HCT116 (cell line): ENCODE measurements around the gene FBN3.

Experiments used
- MAX ChIP-seq: IDR thresholded peaks from 2 replicates; pipeline ENCODE4 v1.6.1; 2012
- POLR2A ChIP-seq: IDR thresholded peaks from 2 replicates; pipeline ENCODE4 v1.7.0; 2011; ENCODE audit warnings: borderline replicate concordance; ENCODE audit not compliant: insufficient read depth, insufficient read length; ENCODE audit errors: extremely low read depth
- POLR2AphosphoS5 ChIP-seq: IDR thresholded peaks from 2 replicates; pipeline ENCODE4 v1.6.1; 2011; ENCODE audit warnings: mild to moderate bottlenecking, low read depth, low read length, moderate library complexity
- ZNF274 ChIP-seq: fragments of 200-500 bp; sonication (Bioruptor generic); IDR thresholded peaks from 2 replicates; pipeline ENCODE4 v1.6.1; 2014; ENCODE audit warnings: mild to moderate bottlenecking, low read depth, low read length, inconsistent platforms
- TF ChIP-seq, protein P1 (sequence below), 3 experiments: fragments of 200-600 bp in 1 of 3; sonication (generic) in 1 of 3; IDR thresholded peaks in 2 of 3; conservative IDR thresholded peaks in 1 of 3; 2 replicates each; pipeline ENCODE4 v1.5.1; 2012 to 2017; ENCODE audit warnings: low read depth in 2 of 3, low read length in 2 of 3, antibody characterized with exemption in 1 of 3, borderline replicate concordance in 1 of 3, control low read depth in 1 of 3, mild to moderate bottlenecking in 1 of 3, mixed read lengths in 1 of 3, mixed run types in 1 of 3, moderate library complexity in 1 of 3; ENCODE audit not compliant: insufficient read depth in 1 of 3

- TF ChIP-seq, protein P1, sequence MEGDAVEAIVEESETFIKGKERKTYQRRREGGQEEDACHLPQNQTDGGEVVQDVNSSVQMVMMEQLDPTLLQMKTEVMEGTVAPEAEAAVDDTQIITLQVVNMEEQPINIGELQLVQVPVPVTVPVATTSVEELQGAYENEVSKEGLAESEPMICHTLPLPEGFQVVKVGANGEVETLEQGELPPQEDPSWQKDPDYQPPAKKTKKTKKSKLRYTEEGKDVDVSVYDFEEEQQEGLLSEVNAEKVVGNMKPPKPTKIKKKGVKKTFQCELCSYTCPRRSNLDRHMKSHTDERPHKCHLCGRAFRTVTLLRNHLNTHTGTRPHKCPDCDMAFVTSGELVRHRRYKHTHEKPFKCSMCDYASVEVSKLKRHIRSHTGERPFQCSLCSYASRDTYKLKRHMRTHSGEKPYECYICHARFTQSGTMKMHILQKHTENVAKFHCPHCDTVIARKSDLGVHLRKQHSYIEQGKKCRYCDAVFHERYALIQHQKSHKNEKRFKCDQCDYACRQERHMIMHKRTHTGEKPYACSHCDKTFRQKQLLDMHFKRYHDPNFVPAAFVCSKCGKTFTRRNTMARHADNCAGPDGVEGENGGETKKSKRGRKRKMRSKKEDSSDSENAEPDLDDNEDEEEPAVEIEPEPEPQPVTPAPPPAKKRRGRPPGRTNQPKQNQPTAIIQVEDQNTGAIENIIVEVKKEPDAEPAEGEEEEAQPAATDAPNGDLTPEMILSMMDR (IDR thresholded peaks at IDR 0.05 in 2 of 3, conservative IDR thresholded peaks at IDR 0.05 in 1 of 3; ENCODE audit: borderline replicate concordance in 1 of 3, insufficient read depth in 1 of 3, low read depth in 2 of 3, low read length in 2 of 3) = no peak
- no peak for TF ChIP-seq ZNF274
- no peak for TF ChIP-seq POLR2A
- no peak for TF ChIP-seq POLR2AphosphoS5
- no peak for TF ChIP-seq MAX
These were observed 22.9 kb downstream of the FBN3 start for GRCh38 chr19:8126511-8126910.
